GM19035 (cell line): ENCODE results near the gene CCDC28B.

Source experiments
- ATAC-seq: cut with Tn5 transposase; IDR thresholded peaks from one replicate; pipeline ENCODE4 v1.9.1; 2021; ENCODE audit not compliant: unreplicated experiment

CCDC28B gene

GRCh38 chr1:32221980-32222755, 21.8 kb downstream of the CCDC28B start, which contains the start of the genes EIF3I and TMEM234:
TSS of gene EIF3I (plus strand) at chr1:32222407. CDS start at chr1:32222442, 35 bp downstream.
TSS of gene TMEM234 (minus strand) at chr1:32222353. CDS start at chr1:32222322, 31 bp downstream.
- peak; percentile 93 for ATAC-seq

- ATAC-seq = no peak
Observed at GRCh38 chr1:32223683-32224082, 23.3 kb downstream of the CCDC28B start.

DNA sequence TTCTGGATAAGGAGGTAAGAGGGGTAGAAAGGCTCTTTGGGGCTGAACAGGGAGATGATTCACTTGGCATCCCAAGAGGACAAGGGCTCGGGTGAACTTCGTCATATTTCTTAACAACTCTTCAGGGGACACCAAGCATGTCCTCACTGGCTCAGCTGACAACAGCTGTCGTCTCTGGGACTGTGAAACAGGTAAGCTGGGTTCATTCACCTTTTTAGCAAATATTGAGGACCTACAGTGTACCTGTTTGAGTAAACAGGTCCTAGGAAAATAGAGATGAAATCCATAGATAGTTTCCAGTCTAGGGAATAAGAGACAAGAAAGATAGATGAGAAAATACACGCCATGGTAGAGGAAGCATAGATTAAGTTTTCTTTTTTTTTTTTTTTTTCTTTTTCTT, 23.9 kb downstream of the CCDC28B start:
- ATAC-seq = no peak

- ATAC-seq = no peak
Observed at GRCh38 chr1:32228771-32229170, 28.4 kb downstream of the CCDC28B start.

GRCh38 chr1:32231843-32232432, 31.5 kb downstream of the CCDC28B start:
- ATAC-seq = no peak

- no peak for ATAC-seq
Observed at GRCh38 chr1:32232558-32233304, 32.3 kb downstream of the CCDC28B start.

DNA sequence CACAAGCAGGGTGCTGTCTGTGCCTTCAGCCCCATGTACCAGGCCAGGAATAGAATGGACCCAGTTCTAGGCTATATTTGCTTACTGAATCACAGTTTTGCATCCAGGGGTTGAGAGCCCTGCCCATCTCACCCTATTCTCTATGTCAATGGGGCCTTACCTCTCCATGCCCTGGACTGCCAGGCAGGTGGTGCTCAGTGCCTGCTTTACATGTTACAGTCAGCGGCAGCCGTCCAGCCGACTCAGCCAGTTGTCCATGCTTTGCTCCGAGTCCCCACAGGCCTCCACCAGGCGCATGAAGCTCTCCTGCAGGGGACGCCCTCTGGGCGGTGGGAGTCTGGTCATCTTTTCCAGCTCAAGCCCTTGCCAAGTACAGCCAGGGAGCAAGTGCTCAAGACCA, 34.4 kb downstream of the CCDC28B start:
- no peak for ATAC-seq

DNA sequence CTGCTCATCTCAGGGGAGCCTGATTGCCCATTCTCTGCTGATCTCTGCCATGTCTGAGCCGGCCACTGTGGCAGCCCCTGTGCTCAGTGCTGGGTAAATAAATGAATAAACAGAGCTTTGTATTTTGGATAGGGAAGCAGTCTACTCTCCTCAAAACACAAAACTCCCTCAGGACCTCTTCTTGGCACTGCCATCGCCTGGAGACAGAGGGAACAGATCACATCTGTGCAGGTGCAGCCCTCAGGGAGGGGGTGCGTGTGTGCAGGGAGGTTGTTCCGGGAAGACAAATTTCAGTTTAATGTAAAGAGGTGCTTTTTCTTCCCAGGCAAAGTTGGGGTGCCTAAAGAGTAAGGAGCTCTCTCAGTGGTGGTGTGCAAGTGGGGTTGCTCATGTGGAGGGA, 38.9 kb downstream of the CCDC28B start:
- no peak for ATAC-seq

DNA sequence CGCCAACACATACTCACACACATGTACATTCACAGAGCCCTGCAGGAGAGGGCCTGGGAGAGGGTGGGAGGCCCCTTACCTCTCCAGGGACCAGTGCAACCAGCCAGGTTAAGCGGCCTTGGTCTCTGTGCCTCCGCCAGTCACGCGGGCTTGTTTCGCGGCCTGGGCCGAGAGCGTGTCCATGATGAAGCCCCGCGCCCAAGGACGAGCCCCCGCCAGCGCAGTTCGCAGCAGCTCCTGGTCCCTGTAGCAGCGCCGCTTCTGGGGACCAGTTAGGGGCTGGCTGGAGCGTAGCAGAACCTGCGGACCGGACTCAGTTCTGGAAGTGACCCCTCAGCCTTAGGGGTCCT, 39.4 kb downstream of the CCDC28B start:
- no peak for ATAC-seq

DNA sequence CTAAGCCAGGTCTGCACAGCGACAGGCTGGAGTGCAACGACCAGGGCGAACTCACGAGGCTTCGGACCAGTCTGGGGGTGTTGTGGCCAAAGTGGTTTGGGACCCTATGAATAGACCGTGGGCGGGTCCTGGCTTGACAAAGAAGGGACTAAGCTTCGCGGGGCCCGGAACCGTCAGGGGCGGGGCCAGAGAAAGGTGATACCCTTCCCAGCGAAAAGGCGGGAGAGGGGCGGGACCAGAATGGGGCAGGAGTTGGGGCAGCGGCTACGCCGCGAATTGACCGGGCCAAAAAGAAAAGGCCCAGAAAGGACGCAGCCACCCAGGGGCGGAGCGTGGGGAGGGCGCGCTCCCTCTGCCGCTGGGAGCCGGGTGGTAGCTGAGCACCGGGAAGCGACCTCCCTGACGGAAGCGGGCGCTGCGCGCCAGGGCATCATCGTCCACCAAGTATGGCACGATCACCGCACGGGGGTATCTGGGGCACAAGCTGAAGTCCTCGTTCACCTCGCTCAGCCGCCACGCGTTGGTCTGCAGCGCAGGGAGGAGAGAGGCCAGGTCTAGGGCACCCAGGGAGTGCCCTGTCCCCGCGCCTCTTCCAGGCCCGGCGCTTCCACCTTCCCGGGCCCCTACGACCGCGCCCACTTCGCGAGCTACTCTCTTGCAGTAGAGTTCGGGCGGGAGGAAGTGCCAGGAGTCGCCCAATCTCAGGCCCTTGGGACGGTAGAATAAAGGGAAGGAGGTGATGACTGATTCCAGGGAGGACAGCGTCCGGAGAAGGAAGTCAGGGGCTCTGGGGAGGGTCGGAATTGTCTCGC, 40.0 kb downstream of the CCDC28B start:
- ATAC-seq = no peak

DNA sequence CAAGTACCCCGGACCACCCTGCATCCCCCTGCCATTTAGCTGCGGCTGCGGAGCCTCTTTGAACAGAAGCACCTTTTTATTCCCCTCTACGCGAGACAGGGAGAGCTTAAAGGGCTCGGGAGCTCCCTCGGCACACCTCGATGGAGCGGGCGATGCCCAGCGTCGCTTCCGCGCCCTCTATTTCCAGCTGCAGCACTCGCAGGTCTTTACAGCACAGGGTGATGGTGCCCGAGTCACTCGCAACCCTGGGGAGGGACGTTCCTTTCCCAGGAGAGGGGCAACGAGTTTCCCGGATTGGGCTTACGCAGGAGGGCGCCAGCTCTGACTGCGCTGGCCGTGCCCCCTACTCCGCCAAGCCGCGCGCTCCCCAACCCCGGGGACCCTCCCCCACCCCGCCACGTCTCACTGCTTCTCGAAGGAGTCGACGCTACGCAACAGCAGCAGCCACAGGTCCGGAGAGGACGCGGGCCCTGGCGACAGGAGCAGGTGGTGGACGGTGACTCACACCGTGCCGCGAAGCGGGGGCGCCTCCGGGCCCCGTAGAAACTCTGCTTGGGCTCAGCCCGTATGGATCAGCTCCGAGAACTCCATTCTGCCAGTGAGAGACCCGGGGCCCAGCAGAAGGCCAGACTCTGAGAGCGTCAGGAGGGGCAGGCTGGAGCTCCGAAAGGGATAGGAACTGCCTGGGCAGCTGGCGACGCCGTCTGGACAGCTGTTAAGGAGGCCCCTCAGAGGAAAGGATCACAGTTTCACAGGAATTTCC, 40.8 kb downstream of the CCDC28B start:
- no peak for ATAC-seq

DNA sequence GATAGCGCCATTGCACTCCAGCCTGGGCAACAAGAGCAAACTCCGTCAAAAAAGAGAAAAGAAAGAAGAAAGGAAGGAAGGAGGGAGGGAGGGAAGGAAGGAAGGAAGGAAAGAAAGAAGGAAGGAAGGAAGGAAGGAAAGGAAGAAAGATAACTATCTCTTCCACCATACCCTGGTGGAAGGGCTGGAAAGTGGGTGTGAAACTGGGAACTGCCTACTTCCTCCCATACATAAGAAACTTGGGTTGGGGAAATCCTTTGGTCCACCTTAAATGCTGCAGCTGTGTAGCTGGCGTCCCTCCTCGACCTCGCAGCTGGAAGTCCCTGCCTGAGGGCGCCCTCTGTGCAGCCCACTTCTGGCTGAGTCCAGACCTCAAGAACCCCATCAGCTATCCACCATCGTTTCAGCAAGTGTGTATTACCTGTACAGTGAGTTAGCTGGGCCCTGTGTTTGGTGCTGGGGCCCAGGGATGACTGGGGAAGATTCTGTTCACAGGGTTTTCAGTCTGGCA, 42.0 kb downstream of the CCDC28B start:
- no peak for ATAC-seq

DNA sequence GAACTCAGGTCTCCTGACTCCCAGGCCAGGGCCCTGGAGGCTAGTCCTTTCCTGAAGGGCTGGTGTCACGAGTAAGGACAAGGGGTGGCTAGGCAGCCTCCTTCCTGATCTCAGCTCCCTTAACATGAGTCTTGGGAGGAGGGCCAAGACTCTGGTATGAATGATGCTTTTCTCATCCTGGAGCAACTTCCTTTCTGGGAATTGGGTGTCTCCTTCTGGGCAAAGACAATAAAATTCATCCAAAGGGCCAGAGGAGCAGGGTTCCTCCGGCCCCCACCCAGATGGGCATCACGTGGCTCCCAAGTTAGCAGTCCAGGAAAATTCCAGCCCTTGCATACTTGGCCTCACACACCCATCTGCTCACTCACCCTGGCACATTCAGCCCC, 46.5 kb downstream of the CCDC28B start, which contains the start of gene FAM167B:
TSS of gene FAM167B (plus strand) at position 335 of the 386 bp plus-strand sequence. CDS start 200 bp downstream, outside the sequence.
- no peak for ATAC-seq

DNA sequence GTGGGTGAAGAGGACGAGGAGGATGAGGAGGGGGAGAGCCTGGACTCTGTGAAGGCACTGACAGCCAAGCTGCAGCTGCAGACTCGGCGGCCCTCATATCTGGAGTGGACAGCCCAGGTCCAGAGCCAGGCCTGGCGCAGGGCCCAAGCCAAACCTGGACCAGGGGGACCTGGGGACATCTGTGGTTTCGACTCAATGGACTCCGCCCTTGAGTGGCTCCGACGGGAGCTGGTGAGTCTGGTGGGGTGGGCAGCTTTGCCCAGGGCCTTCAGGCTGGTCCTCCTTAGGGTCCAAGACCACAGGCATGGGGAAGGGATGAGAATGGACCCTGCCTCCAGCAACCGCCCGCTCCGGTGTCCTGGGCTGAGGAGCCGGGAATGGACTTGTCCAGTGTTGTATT, 47.1 kb downstream of the CCDC28B start:
- no peak for ATAC-seq

- ATAC-seq = no peak
Observed at GRCh38 chr1:32247983-32248889, 47.8 kb downstream of the CCDC28B start.

- ATAC-seq = peak; percentile 64
Observed at GRCh38 chr1:32249831-32250525, 49.6 kb downstream of the CCDC28B start.

GRCh38 chr1:32250893-32251716, 50.7 kb downstream of the CCDC28B start, which contains the start of gene LCK:
TSS of gene LCK (plus strand) at chr1:32251265. CDS start at chr1:32274330, 23,065 bp downstream.
- ATAC-seq = no peak
